K562 (cell line): Measurements from ENCODE around the gene RBPJL. TPM values are rescaled to one million over a fixed set of nuclear protein-coding genes. Genes with fewer than 3 reads are reported as not detected.

Source experiments
- ARNT ChIP-seq, 2 experiments: fragments of 450-650 bp; IDR thresholded peaks; 2 replicates each; pipeline ENCODE4 v1.6.1; 2016; ENCODE audit warnings: mild to moderate bottlenecking in 1 of 2
- BDP1 ChIP-seq: IDR thresholded peaks from 3 replicates; pipeline ENCODE4 v1.6.1; 2011; ENCODE audit not compliant: insufficient read length, insufficient read depth
- CREB1 ChIP-seq, 2 experiments: sonication (generic) in 1 of 2; formaldehyde crosslinking in 1 of 2; IDR thresholded peaks; 2 replicates each; pipeline versions ENCODE4 v1.6.1 to v1.8.0; 2012 to 2022; ENCODE audit warnings: inconsistent platforms in 1 of 2, mild to moderate bottlenecking in 1 of 2, missing genetic modification reagents in 1 of 2, moderate library complexity in 1 of 2
- CXXC5 ChIP-seq: fragments of 250-450 bp; sonication (Bioruptor Pico); IDR thresholded peaks from 2 replicates; pipeline ENCODE4 v1.8.0; 2022; ENCODE audit warnings: inconsistent platforms, mild to moderate bottlenecking, moderate library complexity
- ETV5 ChIP-seq: sonication (generic); formaldehyde crosslinking; IDR thresholded peaks from 2 replicates; pipeline ENCODE4 v1.4.0; 2020; ENCODE audit warnings: low read depth, mild to moderate bottlenecking, missing genetic modification reagents
- GABPB2 ChIP-seq: fragments of 250-450 bp; sonication (Bioruptor Pico); conservative IDR thresholded peaks from 2 replicates; pipeline ENCODE4 v1.5.1; 2021; ENCODE audit warnings: mild to moderate bottlenecking
- RAD51 ChIP-seq: fragments of 450-650 bp; IDR thresholded peaks from 2 replicates; pipeline ENCODE4 v1.7.1; 2016; ENCODE audit warnings: low read depth, mild to moderate bottlenecking, borderline replicate concordance
- SETDB1 ChIP-seq: IDR thresholded peaks from one replicate; pipeline ENCODE4 v1.6.1; 2012; ENCODE audit warnings: low read length, control low read depth, inconsistent platforms
- STAT5A ChIP-seq: IDR thresholded peaks from 2 replicates; pipeline ENCODE4 v1.6.1; 2012; ENCODE audit warnings: low read length, inconsistent platforms, borderline replicate concordance
- TCF7L2 ChIP-seq: fragments of 150-350 bp; IDR thresholded peaks from 2 replicates; pipeline ENCODE4 v1.6.1; 2016; ENCODE audit warnings: low read depth, mild to moderate bottlenecking, low read length, moderate library complexity
- TGIF2 ChIP-seq: sonication (generic); formaldehyde crosslinking; IDR thresholded peaks from 2 replicates; pipeline ENCODE4 v1.8.1; 2022; ENCODE audit warnings: mild to moderate bottlenecking, missing genetic modification reagents, moderate library complexity
- ZNF239 ChIP-seq: fragments of 250-450 bp; sonication (Bioruptor Pico); IDR thresholded peaks from 2 replicates; pipeline ENCODE4 v1.4.0; 2020; ENCODE audit warnings: mild to moderate bottlenecking
- ZNF584 ChIP-seq: fragments of 200-800 bp; sonication (Bioruptor generic); IDR thresholded peaks from 2 replicates; pipeline ENCODE4 v1.6.1; 2016; ENCODE audit warnings: low read depth, mild to moderate bottlenecking, missing genetic modification characterization, missing compliant biosample characterization
- ZNF609 ChIP-seq: sonication (generic); formaldehyde crosslinking; IDR thresholded peaks from 2 replicates; pipeline ENCODE4 v1.8.1; 2023; ENCODE audit warnings: missing genetic modification reagents, mild to moderate bottlenecking, borderline replicate concordance
- ZNF707 ChIP-seq: fragments of 250-450 bp; sonication (Bioruptor Pico); conservative IDR thresholded peaks from 2 replicates; pipeline ENCODE4 v1.8.0; 2022; ENCODE audit warnings: inconsistent platforms, mild to moderate bottlenecking, moderate library complexity
- polyA plus RNA-seq, 8 experiments: library from polyadenylated mRNA; depleted of rRNA in 4 of 8; stranded (reverse) in 5 of 8; unstranded in 3 of 8; fragments of >200 nt; fragmentation: Nextera tagmentation in 2 of 8; fragmentation: Illumina TruSeq in 1 of 8; extraction: Ambion mirVana in 2 of 8; extraction: Trizol in 1 of 8; gene quantifications; 2 replicates each; pipeline versions ENCODE4 v1.2.1 to v1.2.3, GENCODE V29; 2011 to 2014; ENCODE audit warnings: inconsistent platforms in 1 of 8, missing spikeins in 1 of 8
- total RNA-seq, 7 experiments: library from RNA; depleted of rRNA in 6 of 7; stranded (reverse); fragments of >200 nt in 6 of 7; fragmentation: Illumina TruSeq in 2 of 7; extraction: Trizol in 2 of 7; gene quantifications; 2 replicates each; pipeline versions ENCODE4 v1.2.1 to v1.2.3, GENCODE V29; 2011 to 2021; ENCODE audit warnings: low replicate concordance in 1 of 7
- TF ChIP-seq, protein P1 (sequence below): IDR thresholded peaks from 2 replicates; pipeline ENCODE4 v1.6.1; 2014; ENCODE audit warnings: antibody characterized with exemption
- TF ChIP-seq, protein P2 (sequence below): fragments of 450-650 bp; IDR thresholded peaks from 2 replicates; pipeline ENCODE4 v1.6.1; 2017; ENCODE audit warnings: antibody characterized with exemption, mild to moderate bottlenecking

The RBPJL gene
- total and polyA plus RNA-seq, 9 of the 15 experiments (the other 6 are each of a cell fraction or from before 2014, with no cell fraction given): not detected

DNA sequence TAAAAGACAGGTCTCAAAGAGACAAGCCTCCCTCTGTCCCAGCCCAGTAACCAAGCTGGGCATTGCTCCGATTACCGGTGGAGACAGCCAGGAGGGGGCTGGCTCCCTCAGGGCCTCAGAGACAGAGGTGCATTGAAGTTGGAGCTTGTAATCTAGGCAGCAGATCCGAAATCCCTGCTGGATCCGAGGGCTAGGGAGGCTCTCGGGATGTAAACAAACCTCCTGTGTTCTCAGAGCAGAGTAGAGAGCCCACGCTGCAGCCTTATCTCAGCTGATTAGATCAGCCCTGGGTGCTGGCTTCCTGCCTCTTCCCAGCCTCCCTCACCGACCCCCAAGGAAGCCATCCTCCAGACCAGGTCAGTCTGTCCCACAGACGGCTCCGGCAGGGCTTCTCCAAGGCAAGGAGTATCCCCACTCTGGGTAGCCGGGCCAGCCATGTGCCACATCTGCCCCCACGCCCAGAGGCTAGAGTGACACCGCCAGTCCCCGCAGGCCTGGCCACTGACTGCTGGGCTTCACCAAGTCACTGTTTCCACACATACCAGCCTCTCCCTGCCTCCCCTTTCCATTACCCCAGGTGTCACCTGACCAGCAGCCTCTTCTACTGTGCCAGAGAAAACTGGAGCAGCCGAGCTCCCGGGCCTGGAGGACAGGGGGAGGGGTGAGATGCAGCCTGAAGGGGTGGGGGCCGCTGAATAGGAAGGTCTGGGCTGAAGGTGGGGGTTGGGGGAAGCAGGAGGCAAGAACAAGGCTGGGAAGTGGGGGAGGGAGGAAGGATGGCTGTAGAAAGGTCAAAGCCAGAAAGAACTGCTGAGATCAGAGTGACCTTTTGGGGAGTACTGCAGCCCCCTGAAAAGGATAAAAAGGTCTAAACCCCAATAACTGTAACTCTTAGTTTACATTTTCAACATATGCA, 35.6 kb downstream of the RBPJL start (continued):
- no peak for TF ChIP-seq ZNF609 (CRISPR knock-in tag)
- TF ChIP-seq RAD51: peak; percentile 20; the same call in 1 of the 2 replicates
- no peak for TF ChIP-seq ZNF707 (CRISPR knock-in tag)
- TF ChIP-seq, protein P1, sequence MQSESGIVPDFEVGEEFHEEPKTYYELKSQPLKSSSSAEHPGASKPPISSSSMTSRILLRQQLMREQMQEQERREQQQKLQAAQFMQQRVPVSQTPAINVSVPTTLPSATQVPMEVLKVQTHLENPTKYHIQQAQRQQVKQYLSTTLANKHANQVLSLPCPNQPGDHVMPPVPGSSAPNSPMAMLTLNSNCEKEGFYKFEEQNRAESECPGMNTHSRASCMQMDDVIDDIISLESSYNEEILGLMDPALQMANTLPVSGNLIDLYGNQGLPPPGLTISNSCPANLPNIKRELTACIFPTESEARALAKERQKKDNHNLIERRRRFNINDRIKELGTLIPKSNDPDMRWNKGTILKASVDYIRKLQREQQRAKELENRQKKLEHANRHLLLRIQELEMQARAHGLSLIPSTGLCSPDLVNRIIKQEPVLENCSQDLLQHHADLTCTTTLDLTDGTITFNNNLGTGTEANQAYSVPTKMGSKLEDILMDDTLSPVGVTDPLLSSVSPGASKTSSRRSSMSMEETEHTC: no peak
- TF ChIP-seq, protein P2, sequence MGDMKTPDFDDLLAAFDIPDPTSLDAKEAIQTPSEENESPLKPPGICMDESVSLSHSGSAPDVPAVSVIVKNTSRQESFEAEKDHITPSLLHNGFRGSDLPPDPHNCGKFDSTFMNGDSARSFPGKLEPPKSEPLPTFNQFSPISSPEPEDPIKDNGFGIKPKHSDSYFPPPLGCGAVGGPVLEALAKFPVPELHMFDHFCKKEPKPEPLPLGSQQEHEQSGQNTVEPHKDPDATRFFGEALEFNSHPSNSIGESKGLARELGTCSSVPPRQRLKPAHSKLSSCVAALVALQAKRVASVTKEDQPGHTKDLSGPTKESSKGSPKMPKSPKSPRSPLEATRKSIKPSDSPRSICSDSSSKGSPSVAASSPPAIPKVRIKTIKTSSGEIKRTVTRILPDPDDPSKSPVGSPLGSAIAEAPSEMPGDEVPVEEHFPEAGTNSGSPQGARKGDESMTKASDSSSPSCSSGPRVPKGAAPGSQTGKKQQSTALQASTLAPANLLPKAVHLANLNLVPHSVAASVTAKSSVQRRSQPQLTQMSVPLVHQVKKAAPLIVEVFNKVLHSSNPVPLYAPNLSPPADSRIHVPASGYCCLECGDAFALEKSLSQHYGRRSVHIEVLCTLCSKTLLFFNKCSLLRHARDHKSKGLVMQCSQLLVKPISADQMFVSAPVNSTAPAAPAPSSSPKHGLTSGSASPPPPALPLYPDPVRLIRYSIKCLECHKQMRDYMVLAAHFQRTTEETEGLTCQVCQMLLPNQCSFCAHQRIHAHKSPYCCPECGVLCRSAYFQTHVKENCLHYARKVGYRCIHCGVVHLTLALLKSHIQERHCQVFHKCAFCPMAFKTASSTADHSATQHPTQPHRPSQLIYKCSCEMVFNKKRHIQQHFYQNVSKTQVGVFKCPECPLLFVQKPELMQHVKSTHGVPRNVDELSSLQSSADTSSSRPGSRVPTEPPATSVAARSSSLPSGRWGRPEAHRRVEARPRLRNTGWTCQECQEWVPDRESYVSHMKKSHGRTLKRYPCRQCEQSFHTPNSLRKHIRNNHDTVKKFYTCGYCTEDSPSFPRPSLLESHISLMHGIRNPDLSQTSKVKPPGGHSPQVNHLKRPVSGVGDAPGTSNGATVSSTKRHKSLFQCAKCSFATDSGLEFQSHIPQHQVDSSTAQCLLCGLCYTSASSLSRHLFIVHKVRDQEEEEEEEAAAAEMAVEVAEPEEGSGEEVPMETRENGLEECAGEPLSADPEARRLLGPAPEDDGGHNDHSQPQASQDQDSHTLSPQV: peak; percentile 18; the same call in 1 of the 2 replicates
- no peak for TF ChIP-seq TGIF2 (CRISPR knock-in tag)
- no peak for TF ChIP-seq ETV5 (CRISPR knock-in tag)
- no peak for TF ChIP-seq GABPB2
- TF ChIP-seq CREB1 (IDR thresholded peaks at IDR 0.05): no peak
- TF ChIP-seq CREB1 (CRISPR knock-in tag; IDR thresholded peaks at IDR 0.05): no peak
- TF ChIP-seq ARNT (IDR thresholded peaks at IDR 0.05): no peak
- 0 out of 2 replicates have a peak, but pooled peaks have one; percentile 43 for TF ChIP-seq ZNF584 (CRISPR knock-in tag)
- TF ChIP-seq BDP1: no peak
- TF ChIP-seq CXXC5 (CRISPR knock-in tag): peak; percentile 65
- no peak for TF ChIP-seq TCF7L2
- no peak for TF ChIP-seq ZNF239 (CRISPR knock-in tag)
- TF ChIP-seq STAT5A: no peak
- no peak for TF ChIP-seq SETDB1
